ENCODE data around the gene IGFL4. TPM values are rescaled to one million over a fixed set of nuclear protein-coding genes. Genes with fewer than 3 reads are reported as not detected.

Gene IGFL4
- total RNA-seq, 1 donor from 2014 or later: not detected

DNA sequence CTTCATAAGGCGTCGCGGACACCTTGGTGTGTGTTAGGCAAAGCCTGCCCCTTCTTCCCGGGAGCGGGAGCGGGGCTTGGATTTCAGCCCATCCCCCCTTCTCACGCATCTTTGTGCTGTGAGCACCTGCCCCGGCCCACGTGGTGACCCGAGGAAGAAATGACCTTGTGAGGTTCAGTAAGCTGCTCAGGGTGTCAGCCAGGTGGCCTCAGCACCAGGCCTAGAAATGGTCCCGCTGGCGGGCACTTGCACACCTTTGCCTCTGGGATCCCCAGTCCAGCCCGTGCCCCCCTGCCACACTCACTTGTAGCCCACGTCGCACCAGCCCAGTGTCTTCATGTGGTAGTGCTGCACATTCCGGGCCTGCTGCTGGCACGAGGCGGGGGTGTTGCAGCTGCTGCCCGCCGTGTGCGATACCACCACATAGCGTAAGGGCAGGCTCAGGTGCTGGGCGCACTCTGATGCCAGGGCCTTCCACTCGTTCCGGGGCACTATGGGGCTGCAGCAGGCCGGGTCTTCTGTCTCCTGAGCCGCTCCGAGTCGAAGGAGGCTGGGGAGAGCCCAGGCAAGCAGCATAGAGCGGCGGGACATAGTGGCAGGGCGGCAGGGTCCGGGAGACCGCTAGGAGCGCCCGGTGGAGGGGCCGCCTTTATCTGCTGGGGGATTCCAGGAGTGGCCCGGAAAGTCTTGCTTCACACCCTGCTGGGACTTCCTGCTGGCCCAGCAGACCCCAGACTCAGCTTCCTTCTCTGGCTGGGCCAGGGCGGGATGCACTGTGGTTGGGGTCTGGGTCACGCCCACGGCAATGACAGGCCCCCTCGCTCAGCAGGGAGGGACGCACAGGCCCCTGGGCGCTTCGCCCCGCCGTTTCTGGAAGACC lies 18.1 kb downstream of the IGFL4 start, which contains the start of gene PGLYRP1:
Gene PGLYRP1, minus strand, starts transcription at position 623 of the 880 bp plus-strand sequence. Its CDS starts 32 bp downstream, at position 591.
- no peak for DNase-seq (ENCODE audit: extremely low read depth, low read depth, low spot score)

DNA sequence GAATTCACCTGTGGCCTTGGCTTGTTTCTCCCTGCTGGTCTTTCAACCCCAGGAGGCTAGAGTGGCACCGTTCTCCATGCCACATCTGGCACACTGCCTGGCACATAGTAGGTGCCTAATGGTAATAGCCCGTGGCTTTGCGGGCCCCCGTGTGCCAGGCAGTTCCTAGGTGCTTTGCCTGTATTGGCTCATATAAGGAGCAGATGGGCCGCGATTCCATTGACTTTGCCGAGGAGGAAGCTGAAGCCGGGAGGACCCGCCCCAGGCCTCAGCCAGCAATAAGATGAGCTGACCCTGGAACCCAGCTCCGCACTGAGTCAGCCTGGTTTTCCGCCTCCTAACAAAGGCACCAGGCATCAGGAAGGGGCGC lies 18.8 kb downstream of the IGFL4 start:
- no peak for DNase-seq (ENCODE audit: extremely low read depth, low read depth, low spot score)

DNA sequence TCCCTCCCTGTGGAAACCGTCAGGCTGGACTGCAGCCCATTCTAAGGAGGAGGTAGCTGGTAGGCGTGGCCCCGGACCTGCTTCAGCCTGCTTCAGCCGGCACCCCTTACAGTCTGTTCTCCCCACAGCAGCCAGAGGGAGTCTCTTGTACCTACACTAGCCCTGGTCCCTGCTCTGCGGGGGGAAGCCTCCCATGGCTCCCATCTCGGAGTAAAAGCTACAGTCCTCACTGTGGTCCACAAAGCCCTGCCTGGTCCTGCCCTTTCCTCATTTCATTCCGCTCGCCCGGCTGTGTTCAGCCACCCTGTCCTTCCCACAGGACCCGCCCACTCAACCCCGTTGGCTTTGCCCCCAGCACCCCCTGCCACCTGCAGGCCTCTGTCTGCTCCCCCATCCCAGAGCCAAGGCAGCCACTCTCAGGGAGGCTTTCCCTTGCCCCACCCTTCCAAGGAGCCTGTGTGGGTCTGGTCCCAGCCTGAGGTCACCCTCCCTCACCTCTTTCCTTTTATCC lies 19.2 kb downstream of the IGFL4 start:
- no peak for DNase-seq (ENCODE audit: extremely low read depth, low read depth, low spot score)

DNA sequence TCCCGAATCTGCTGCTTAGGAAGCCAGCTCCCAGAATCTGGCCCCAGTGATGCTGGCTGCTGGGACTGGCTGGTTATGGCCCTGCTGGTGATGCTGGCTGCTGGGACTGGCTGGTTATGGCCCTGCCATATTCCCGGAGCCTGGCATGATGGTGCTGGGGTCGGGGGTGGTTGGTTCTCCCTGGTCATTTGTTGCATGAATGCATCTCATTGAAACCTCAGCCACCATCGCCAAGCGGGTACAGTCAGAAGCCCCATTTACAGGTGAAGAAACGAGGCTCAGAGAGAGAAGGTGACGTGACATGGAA lies 20.0 kb downstream of the IGFL4 start:
- no peak for DNase-seq (ENCODE audit: extremely low read depth, low read depth, low spot score)

DNA sequence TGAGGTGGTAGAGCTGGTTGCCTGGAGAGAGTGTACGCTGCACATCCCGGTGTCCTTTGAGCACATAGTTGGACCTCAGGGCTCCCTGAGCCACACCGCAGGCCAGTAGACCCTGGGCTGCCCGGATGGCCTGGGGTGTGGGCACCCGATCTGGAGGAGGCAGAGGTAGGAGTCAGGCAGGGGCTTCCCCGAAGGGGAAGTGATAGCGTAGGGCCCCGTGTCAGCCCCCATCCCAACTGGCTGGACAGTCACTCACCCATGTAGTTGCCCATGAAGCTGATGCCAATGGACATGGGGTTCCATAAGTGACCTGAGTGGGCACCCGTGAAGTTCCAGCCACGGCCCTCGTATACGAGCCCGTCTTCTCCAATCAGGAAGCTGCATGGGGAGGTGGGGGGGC lies 21.5 kb downstream of the IGFL4 start:
- no peak for DNase-seq (ENCODE audit: extremely low read depth, low read depth, low spot score)

DNA sequence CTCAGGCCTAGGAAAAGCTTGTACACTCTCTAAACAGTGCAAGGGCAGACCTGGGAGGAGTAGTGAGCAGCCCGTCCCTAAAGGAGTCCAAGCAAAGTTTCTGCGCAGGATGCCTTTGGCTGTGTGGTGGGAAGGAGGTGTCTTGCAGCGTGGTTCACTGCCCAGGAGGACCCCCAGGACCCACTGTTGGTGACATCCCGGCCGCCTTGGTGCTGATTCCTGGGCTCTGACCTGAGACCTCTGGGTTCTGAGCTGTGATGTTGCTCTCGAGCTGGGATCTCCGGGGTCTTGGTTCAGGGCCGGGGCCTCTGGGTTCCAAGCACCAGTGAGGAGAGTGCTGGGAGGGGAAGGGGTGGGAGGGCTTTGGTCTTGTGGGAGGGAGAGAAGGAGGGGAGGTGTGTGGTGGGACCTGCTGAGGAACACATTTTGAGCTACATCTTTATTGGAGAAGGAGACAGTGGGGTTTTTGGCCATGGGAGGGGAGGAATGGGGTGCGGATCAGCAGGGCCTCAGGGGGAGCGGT lies 22.0 kb downstream of the IGFL4 start:
- DNase-seq (ENCODE audit: extremely low read depth, low read depth, low spot score): no peak

DNA sequence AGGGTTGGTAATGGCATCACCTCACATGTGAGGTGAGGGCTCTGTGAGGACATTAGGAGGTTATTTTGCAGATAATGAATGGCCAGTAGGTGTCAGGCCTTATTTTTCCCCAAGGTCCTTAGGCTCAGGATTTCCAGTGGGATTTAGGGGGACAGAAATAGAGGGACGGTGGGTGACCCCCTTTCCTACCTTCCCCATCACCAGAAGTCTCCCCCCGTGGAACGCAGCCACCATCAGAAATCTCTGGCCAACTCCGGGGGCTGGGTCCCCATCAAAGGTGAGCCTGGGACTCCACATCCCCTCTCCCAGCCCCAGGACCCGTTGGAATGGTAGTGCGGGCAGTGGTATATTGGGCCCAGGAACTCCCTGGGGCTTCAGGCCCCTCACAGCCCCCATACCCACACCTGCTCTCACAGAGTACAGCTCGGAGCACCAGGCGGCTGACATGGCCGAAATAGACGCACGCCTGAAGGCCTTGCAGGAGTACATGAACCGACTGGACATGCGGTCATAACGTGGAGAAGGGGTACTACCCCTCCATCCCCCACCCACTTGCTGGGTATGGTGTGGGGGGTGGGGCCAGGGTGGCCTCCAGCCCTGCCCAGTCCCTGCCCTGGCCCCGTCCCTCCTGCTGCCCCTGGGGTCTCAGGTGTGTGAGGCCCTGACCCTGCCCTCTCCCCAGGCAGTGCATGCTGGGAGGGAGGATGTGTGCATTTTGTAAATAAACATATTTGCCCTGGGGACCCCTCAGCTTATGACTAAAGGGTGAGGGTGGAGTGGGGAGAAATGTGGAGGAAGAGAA lies 22.7 kb downstream of the IGFL4 start:
- DNase-seq (ENCODE audit: extremely low read depth, low read depth, low spot score): no peak

DNA sequence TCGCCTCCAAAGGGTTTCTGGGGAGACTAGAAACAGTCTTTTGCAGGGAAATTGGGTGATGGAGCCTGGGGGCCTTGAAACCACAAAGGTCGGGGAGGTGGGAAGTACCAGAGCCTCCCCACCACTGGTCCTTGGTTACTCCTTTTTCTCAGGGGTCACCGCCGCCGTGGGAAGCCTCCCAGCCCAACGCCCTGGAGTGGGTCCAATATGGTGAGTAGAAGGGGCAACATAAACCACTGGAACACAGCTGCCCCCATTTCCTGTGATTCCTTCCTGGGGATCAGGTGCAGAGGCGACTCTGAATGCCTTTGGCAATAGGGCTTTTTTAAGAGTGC lies 23.7 kb downstream of the IGFL4 start:
- no peak for DNase-seq (ENCODE audit: extremely low read depth, low read depth, low spot score)

DNA sequence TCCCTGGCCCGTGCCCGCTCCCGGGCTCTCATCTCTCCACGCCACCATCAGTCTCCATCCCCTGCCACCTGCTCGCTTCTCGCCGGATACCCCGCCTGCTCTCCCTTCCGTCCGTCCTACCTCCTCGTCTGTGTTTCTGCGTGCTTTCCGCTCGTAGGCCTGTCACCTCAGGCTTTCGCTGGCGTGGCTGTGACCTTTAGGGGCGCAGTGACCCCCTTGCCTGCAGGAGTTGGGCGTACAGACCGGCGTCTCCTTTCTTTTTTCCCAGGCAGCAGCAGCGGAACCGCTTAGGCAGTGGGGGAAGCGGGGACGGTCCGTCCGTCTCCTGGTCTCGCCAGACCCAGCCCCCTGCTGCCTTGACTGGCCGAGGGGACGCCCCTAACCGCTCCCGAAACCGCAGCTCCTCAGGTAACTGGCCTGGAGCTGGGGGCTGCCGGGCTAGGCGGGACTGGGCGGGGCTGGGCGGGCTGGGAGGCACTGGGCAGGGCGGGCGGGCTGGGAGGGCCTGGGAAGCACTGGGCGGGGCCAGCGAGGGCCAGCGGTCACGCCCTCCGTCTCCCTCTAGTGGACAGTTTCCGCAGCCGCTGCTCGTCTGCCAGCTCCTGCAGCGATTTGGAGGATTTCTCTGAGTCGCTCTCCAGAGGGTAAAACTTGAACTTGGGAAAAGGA lies 24.2 kb downstream of the IGFL4 start:
- DNase-seq (ENCODE audit: extremely low read depth, low read depth, low spot score): no peak

DNA sequence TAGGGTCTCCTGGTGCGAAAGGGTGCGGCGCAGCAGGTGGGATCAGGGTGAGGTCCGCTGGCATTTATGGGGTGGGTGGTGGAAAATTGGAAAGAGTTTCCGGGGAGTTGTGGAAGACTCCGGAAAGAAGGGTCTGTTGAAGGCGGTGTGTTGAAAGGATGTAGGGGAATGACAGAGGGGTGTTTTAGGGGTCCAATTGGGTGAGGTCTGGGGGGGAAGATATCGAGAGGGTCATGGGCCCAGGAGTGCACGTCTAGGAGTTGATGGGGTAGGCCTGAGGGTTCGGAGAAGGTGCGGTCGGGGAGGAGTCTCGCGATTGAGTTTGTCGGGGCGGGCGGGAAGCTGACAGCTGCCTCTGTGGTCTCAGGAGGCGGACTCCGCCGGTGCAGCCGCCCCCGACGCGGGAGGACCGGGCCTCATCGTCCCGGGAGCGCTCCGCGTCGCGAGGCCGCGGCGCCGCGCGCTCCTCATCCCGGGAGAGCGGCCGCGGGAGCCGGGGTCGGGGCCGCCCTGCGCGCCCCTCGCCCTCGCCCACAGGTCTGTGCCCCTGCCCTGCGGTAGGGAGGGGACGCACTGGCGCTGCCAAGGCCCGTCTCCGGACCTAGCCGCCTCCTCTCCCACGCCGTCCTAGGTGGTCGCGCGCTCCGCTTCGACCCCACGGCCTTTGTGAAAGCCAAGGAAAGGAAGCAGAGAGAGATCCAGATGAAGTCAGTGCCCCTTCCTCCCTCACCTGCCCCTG lies 24.9 kb downstream of the IGFL4 start:
- no peak for DNase-seq (ENCODE audit: extremely low read depth, low read depth, low spot score)

DNA sequence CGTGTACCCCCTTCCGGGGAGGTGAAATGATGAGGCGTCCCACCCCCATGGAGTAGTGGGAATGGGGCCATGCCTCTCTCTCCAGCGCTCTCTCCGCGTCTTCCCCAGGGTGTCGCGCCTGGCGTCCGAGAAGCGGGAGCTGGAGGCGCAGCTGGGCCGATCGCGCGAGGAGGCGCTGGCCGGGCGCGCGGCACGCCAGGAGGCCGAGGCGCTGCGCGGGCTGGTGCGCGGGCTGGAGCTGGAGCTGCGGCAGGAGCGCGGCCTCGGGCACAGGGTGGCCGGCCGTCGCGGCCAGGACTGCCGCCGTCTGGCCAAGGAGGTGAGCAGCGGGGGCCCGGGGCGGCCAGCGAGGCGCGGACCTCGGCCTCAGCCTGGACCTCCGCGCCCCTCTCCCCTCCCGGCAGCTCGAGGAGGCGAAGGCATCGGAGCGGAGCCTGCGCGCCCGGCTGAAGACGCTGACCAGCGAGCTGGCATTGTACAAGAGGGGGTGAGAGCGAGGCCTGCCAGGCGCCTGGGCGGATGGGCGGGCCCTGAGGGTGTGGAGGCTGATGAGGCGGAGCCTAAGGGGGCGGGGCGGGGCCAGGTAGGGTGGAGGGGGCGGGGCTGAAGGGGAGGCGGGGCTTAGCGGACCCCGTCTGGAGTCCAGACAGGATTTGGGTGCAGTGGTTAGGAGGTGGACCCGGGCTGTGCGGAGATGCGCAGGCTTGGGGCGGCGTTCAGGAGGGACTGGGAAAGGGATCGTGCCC lies 25.7 kb downstream of the IGFL4 start:
- no peak for DNase-seq (ENCODE audit: extremely low read depth, low read depth, low spot score)

DNA sequence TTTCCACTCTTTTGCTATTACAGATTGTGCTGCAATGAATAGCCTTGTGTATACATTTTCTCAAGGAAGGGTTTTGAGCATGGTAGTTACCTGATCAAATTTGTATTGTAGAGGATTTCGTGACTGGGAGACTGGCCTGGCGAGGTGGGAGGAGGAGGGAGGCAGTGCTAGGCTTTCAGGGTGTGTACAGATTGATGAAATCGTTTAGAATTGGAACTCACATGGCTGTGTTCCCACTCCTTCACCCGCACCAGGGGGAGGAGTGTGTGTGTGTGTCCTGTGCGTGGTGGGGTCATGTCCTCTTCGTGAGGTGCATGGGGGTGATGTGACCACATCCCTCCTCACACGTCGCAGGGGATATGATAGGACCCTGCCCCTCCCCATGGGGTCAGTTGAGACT lies 26.3 kb downstream of the IGFL4 start:
- DNase-seq (ENCODE audit: extremely low read depth, low read depth, low spot score): no peak

DNA sequence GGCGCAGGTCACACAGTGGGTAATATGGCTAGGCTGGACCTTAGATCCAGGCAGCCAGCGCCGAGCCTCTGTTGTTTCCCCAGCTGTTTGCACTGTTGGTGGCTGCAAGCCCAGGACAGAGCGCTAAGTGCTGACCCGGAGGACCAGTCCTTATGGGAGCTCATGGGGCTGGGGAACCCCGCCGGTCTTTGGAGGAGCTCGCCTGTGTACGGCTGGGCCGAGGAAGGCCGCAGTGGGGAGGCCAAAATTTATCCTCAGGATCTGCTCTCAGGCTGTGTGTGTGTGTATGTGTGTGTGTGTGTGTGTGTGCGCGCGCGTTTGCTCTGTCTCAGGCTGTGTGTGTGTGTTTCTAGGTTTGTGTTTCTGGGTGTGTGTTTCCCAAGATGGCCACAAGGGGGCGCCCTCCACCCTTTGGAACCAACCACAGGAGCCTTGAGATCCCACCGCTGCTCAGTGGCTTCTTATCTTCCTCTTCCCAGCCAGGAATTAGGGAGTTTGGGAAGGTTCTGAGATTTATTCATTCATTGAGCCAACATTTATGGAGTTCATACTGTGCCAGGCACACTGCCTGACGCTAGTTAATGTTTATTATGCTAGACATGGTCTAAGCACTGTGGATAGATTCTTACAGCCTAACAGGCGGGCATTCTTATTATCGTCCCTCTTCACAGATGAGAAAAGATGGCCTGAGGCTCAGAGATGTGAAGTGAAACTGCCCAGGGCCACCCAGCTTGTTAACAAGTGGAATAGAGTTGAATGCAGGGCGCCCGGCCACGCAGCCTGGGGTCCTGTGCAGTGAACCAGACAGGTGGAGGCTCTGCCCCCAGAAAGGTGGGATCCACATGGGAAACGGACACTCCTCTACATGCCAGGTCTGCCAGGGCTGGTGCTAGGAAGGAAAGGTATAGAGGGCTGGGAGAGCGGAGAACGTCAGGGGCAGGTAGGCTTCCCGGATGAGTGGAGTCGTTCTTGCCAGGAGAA lies 31.0 kb downstream of the IGFL4 start:
- DNase-seq (ENCODE audit: extremely low read depth, low read depth, low spot score): no peak

DNA sequence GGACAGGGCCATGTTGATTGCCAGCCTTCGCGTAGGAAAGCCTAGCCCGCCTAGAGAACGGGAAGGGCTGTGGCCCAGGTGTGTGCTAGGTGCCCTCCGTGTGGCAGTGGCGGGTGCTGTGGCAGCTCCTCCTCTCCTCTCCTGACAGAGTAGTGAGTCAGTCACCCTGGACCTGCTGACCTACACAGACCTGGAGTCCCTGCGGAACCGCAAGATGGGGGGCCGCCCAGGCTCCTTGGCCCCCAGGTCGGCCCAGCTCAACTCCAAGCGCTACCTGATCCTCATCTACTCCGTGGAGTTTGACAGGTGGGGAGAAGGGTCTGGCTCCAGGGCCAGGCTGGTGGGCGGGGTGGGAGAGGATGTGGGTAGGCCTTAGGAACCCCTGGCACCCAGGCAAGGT lies 34.4 kb downstream of the IGFL4 start:
- DNase-seq (ENCODE audit: extremely low read depth, low read depth, low spot score): no peak

DNA sequence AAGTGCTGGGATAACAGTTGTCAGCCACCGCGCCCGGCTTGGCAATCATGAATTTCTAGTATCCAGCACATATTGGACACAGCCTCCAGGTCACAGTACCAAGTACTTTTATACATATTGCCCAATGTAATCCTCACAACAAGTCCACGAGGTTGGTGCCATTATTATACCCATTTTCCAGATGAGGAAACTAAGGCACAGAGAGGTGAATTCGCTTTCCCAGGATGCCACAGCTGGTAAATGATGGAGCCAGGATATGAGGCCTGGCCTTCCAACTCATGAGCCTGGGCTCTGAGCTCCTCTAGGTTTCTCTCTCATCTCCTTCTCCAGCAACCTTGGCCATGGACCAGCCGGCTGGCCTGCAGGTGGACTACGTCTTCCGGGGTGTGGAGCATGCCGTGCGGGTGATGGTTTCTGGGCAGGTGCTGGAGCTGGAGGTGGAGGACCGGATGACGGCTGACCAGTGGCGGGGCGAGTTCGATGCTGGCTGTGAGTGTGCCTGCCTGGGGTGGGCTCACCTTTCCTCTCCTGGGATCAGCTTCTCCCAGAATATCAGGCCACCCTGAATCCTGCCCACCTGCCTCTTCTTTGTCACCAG lies 38.0 kb downstream of the IGFL4 start:
- DNase-seq (ENCODE audit: extremely low read depth, low read depth, low spot score): no peak

DNA sequence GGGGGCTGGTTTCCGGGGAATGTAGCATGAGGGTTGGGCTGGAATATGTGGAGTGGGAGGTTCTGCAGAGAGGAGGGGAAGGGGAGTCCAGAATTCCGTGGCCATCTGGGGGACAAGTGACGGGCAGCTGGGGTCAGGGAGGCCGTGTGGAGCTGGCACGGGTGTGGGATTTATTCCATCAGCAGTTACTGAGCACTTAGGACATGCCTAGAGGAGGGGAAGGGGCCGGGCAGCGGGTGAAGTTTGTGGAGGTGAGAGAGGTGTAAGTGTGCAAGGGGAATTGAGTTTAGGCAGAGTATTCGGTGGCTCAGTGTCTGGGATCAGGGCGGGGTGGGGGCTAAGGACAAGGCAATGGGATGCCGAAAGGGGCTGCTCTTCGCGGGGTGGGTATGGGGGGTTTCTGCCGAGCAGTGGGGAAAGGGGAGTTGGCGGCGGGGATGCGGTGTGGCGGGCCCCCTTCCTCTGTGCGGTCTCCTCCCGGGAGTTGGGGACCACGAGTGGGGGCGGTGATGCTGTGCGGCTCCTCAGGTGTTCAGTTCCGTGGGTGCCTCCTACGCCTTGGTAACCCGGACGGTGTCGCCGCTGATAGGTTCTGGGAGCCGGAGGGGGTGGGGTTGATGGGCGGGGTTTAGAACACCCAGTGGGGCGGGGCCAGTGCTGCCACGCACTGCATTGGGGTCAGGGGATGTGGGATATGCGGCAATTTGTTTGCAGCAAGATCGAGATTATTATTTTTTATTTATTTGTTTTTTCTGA lies 40.1 kb downstream of the IGFL4 start:
- no peak for DNase-seq (ENCODE audit: extremely low read depth, low read depth, low spot score)

DNA sequence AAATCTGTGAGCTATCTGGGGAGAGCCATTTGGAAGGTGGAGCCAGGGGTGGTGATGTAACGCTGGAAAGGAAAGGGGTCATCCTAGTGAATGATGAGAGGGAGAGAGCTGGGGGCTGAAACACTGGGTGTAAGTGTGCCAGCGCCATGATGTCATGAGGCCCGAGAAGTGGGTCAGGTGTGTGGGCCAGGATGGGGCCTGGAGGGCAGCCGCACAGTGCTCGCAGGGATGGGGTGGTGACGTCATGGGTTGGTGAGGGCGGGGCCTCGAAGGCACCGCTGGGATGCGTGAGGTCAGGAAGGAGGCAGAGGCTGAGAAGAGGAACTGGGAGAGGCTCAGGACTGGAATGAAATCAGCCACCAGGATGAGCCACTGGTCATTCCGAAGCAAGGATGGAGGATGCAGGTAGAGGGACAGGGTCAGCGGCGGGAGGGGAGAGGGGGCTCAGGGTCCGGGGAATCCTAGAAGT lies 41.1 kb downstream of the IGFL4 start:
- DNase-seq (ENCODE audit: extremely low read depth, low read depth, low spot score): no peak

All from glomerular endothelial cell (primary cell).